Endothelial cell (in vitro differentiated cells): ENCODE results near the gene GPR17. TPM values are rescaled to one million over a fixed set of nuclear protein-coding genes. Genes with fewer than 3 reads are reported as not detected.

ENCODE experiments used
- DNase-seq: peaks from one replicate; pipeline ENCODE4 v3.0.0; 2021; ENCODE audit warnings: low spot score
- H3K27ac Mint-ChIP-seq: one replicate; pipeline ENCODE4 v1.8.0; 2021; ENCODE audit warnings: mixed read lengths, inconsistent platforms; ENCODE audit not compliant: unreplicated experiment
- H3K27me3 Mint-ChIP-seq: one replicate; pipeline ENCODE4 v1.8.0; 2021; ENCODE audit warnings: mild to moderate bottlenecking, moderate library complexity, mixed read lengths, inconsistent platforms; ENCODE audit not compliant: unreplicated experiment
- H3K36me3 Mint-ChIP-seq: one replicate; pipeline ENCODE4 v1.8.0; 2021; ENCODE audit warnings: mild to moderate bottlenecking, low read depth, mixed read lengths, inconsistent platforms; ENCODE audit not compliant: unreplicated experiment
- H3K4me1 Mint-ChIP-seq: one replicate; pipeline ENCODE4 v1.8.0; 2021; ENCODE audit warnings: mild to moderate bottlenecking, mixed read lengths, inconsistent platforms; ENCODE audit not compliant: unreplicated experiment
- H3K4me3 Mint-ChIP-seq: one replicate; pipeline ENCODE4 v1.8.0; 2021; ENCODE audit warnings: mild to moderate bottlenecking, mixed read lengths, inconsistent platforms; ENCODE audit not compliant: unreplicated experiment
- H3K9me3 Mint-ChIP-seq: one replicate; pipeline ENCODE4 v1.8.0; 2021; ENCODE audit warnings: mixed read lengths, inconsistent platforms; ENCODE audit not compliant: unreplicated experiment
- total RNA-seq: library from RNA; stranded (reverse); fragmentation: NEBNext Ultra II Directional; extraction: Animal tissue kit (Norgen Biotek cat#: 25700); gene quantifications from one replicate; pipeline ENCODE4 v1.2.1, GENCODE V29; 2021; ENCODE audit not compliant: unreplicated experiment
- TF ChIP-seq, protein P1 (sequence below): fragments of 200-600 bp; sonication (generic); IDR thresholded peaks from one replicate; pipeline ENCODE4 v1.5.0; 2021; ENCODE audit warnings: antibody characterized with exemption; ENCODE audit not compliant: unreplicated experiment

Gene GPR17
- total RNA-seq, 1 donor from 2014 or later, result 0.15 TPM

- no peak for DNase-seq
- no peaks in the 10 kb centered on the region for H3K27me3 Mint-ChIP-seq
- H3K4me1 Mint-ChIP-seq, result peaks cover 10% of the 10 kb centered on the region
- H3K9me3 Mint-ChIP-seq, result no peaks in the 10 kb centered on the region
- TF ChIP-seq, protein P1, sequence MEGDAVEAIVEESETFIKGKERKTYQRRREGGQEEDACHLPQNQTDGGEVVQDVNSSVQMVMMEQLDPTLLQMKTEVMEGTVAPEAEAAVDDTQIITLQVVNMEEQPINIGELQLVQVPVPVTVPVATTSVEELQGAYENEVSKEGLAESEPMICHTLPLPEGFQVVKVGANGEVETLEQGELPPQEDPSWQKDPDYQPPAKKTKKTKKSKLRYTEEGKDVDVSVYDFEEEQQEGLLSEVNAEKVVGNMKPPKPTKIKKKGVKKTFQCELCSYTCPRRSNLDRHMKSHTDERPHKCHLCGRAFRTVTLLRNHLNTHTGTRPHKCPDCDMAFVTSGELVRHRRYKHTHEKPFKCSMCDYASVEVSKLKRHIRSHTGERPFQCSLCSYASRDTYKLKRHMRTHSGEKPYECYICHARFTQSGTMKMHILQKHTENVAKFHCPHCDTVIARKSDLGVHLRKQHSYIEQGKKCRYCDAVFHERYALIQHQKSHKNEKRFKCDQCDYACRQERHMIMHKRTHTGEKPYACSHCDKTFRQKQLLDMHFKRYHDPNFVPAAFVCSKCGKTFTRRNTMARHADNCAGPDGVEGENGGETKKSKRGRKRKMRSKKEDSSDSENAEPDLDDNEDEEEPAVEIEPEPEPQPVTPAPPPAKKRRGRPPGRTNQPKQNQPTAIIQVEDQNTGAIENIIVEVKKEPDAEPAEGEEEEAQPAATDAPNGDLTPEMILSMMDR, result no peak
- no peak overlapping the region for H3K27ac Mint-ChIP-seq
- no peaks in the 10 kb centered on the region for H3K36me3 Mint-ChIP-seq
- H3K4me3 Mint-ChIP-seq, result no peak overlapping the region
Observed at GRCh38 chr2:127635380-127636237, 10.3 kb upstream of the GPR17 start.

DNA sequence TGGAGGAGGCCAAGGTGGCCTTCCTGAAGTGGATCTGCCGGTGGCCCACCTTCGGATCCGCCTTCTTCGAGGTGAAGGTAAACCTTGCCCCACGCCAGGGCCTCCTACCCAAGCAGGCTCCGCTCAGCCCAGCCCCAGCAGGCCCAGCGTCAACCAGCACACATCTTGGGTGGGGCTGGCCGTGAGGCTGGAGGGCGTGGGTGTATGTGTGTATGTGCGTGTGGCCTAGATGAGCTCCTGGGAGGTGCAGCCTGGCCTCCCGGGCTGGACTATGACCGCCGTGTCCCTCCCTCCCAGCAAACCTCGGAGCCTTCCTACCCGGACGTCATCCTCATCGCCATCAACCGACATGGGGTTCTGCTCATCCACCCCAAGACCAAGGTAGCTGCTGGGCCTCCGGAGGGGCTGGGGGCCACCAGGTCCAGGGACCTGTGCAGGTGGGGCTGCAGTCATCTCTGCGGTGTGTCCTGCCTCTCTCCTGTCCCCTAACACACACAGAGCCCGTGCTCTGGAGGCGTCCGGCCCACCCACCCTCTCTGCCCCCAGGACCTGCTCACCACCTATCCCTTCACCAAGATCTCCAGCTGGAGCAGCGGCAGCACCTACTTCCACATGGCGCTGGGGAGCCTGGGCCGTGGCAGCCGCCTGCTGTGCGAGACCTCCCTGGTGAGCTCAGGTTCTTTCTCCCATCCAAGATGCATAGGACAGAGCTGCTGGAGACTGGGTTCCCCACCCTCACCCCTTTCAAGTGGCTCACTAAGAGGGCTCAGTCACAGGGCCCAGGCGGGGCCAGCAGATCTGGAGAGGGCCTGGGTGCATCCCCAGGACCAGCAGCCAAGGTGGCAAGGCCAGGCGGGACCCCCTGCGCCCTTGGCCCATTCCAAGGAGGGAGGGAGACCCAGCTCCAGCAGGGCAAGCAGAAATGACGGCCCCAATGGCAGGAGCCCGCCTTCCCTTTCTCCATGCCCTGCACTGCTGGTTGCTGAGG is 9.4 kb upstream of the GPR17 start:
- Mint-ChIP-seq H3K9me3 (no peaks in the 10 kb centered on the region), H3K27ac (peak overlapping the region; percentile 57), H3K4me3 (no peak overlapping the region), H3K36me3 (no peaks in the 10 kb centered on the region), H3K27me3 (peaks cover 3% of the 10 kb centered on the region), H3K4me1 (peaks cover 10% of the 10 kb centered on the region)
- TF ChIP-seq, protein P1, result no peak
- no peak for DNase-seq

DNA sequence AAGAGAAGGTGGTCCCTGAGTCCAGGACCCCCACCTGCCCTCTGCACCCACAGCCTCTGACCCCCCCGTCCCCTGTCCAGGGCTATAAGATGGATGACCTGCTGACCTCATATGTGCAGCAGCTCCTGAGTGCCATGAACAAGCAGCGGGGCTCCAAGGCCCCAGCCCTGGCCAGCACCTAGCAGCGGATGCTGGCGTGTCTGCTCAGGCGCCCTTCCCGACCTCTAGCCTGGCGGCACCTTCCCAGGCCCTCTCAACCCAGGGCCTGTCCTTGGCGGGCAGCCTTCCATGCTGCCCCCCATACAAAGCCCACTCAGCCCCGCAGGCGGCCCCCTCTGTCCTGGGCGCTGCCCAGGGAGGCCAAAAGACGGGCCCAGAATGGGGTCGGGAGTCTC is 8.7 kb upstream of the GPR17 start:
- TF ChIP-seq, protein P1, result no peak
- Mint-ChIP-seq H3K9me3 (no peaks in the 10 kb centered on the region), H3K4me3 (no peak overlapping the region), H3K4me1 (peaks cover 10% of the 10 kb centered on the region), H3K27me3 (peaks cover 3% of the 10 kb centered on the region), H3K27ac (peak overlapping the region; percentile 57), H3K36me3 (no peaks in the 10 kb centered on the region)
- no peak for DNase-seq

- Mint-ChIP-seq H3K4me1 (peaks cover 10% of the 10 kb centered on the region), H3K4me3 (no peak overlapping the region), H3K27me3 (peaks cover 3% of the 10 kb centered on the region), H3K36me3 (no peaks in the 10 kb centered on the region), H3K27ac (peak overlapping the region; percentile 57), H3K9me3 (no peaks in the 10 kb centered on the region)
- TF ChIP-seq, protein P1, result no peak
- DNase-seq, result peak; percentile 41
Observed at GRCh38 chr2:127637725-127638252, 8.2 kb upstream of the GPR17 start.
